ENCODE measurements around the gene CBX7. TPM values are rescaled to one million over a fixed set of nuclear protein-coding genes. Genes with fewer than 3 reads are reported as not detected.

Gene CBX7
- total and polyA plus RNA-seq, 2 of the 8 experiments (the other 6 are each of a cell fraction or from before 2014, with no cell fraction given) = 6.9 to 8.7 TPM

DNA sequence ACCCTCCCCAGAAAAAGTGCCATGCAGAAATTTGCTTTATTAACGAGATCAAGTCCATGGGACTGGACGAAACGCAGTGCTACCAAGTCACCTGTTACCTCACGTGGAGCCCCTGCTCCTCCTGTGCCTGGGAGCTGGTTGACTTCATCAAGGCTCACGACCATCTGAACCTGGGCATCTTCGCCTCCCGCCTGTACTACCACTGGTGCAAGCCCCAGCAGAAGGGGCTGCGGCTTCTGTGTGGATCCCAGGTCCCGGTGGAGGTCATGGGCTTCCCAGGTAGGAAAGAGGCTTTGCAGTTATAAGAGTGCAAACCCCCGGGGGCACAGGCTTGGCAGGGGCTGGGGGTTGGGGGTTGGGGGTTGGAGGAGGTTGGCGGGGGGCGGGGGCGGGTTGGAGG lies 51.3 kb downstream of the CBX7 start:
- no peak overlapping the region for H3K23ac ChIP-seq (ENCODE audit: insufficient read length)
- no peak overlapping the region for H3K9ac ChIP-seq (replicated peaks in 1 of 4; ENCODE audit: extremely low read depth in 1 of 4, low read depth in 3 of 4, low read length in 3 of 4)
- no peak overlapping the region for H3K4ac ChIP-seq (replicated peaks; ENCODE audit: insufficient read length, low read depth, low read length)
- peak overlapping the region; percentile 94; the same call in 1 of the 2 replicates for H2BK15ac ChIP-seq (ENCODE audit: low read length)
- ChIA-PET POLR2A (ENCODE audit: partially characterized antibody) (interaction anchor here (1.2 kb wide), 1 partner anchor 61 kb away, joined by 3 read pairs; no protein-coding TSS in a partner anchor), CTCF (ENCODE audit: partially characterized antibody) (interaction anchor here (0.6 kb wide), 1 partner anchor 48 kb away, joined by 4 read pairs; no protein-coding TSS in a partner anchor)
- peak overlapping the region; percentile 54 for H2BK120ac ChIP-seq (replicated peaks; ENCODE audit: low read depth, low read length)
- peak overlapping the region; percentile 59 for H4K5ac ChIP-seq (ENCODE audit: insufficient read length, low read depth, low read length)
- WGBS, 2 experiments (ENCODE audit: extremely low coverage in 1 of 2, insufficient coverage in 1 of 2, insufficient read length in 1 of 2, insufficient replicate concordance in 2 of 2, low coverage in 1 of 2, low lambda C conversion rate in 2 of 2, missing lambda C conversion rate in 1 of 2) = 79% methylated on average over 9 of the region's 13 CpGs; no CpG with 5 or more reads in 1 of the 2 experiments
- no peak overlapping the region for H4K8ac ChIP-seq (ENCODE audit: extremely low read depth, insufficient read depth, low read length)
- no peak overlapping the region for H3K56ac ChIP-seq (replicated peaks; ENCODE audit: insufficient read length, low read depth, low read length)
- no peak overlapping the region for H3K14ac ChIP-seq (ENCODE audit: insufficient read length)
- no peaks in the 10 kb centered on the region for H3K79me1 ChIP-seq (ENCODE audit: low read depth, low read length)
- 0 out of 2 replicates have a peak overlapping the region, but pooled peaks have one; percentile 29 for H2BK20ac ChIP-seq (ENCODE audit: low read length)
- peak overlapping the region; percentile 30; the same call in 1 of the 2 replicates for H2AFZ ChIP-seq (ENCODE audit: low read length)
- H3K23me2 ChIP-seq (ENCODE audit: low read depth, low read length) = no peaks in the 10 kb centered on the region
- H2AK5ac ChIP-seq (ENCODE audit: low read depth, low read length) = no peak overlapping the region
- peak overlapping the region; percentile 97 for H4K91ac ChIP-seq (replicated peaks; ENCODE audit: insufficient read length, low read length)
- no peak overlapping the region for H2BK5ac ChIP-seq (ENCODE audit: low read depth, low read length)
- no peaks in the 10 kb centered on the region for H3K27me3 ChIP-seq (replicated peaks in 1 of 4; ENCODE audit: control insufficient read depth in 3 of 4, extremely low read depth in 1 of 4, insufficient read depth in 3 of 4, low read length in 3 of 4)
- H3K18ac ChIP-seq (ENCODE audit: extremely low read depth, low read length) = no peak overlapping the region
- H2BK12ac ChIP-seq (ENCODE audit: low read depth, low read length) = peak overlapping the region; percentile 55; the same call in 1 of the 2 replicates
- H3K4me1 ChIP-seq (replicated peaks in 1 of 4; ENCODE audit: control insufficient read depth in 3 of 4, insufficient read depth in 4 of 4, low read length in 3 of 4) = peaks cover 0 to 24% (median 9%) of the 10 kb centered on the region in 4 experiments; a peak in 6 of 7 replicates
- no peaks in the 10 kb centered on the region for H3K9me3 ChIP-seq (ENCODE audit: insufficient read depth in 2 of 2, low read depth in 1 of 2, low read length in 1 of 2)
- TF ChIP-seq, protein P1, sequence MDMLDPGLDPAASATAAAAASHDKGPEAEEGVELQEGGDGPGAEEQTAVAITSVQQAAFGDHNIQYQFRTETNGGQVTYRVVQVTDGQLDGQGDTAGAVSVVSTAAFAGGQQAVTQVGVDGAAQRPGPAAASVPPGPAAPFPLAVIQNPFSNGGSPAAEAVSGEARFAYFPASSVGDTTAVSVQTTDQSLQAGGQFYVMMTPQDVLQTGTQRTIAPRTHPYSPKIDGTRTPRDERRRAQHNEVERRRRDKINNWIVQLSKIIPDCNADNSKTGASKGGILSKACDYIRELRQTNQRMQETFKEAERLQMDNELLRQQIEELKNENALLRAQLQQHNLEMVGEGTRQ (IDR thresholded peaks at IDR 0.05; ENCODE audit: low read length) = no peak
- TF ChIP-seq EGR1 (IDR thresholded peaks at IDR 0.05; ENCODE audit: borderline replicate concordance, low read depth, low read length) (no peak), POU5F1 (IDR thresholded peaks at IDR 0.05; ENCODE audit: low read depth, low read length) (no peak), CHD1 (IDR thresholded peaks at IDR 0.05; ENCODE audit: low read depth, low read length) (no peak), CREB1 (IDR thresholded peaks at IDR 0.05) (no peak), SRF (IDR thresholded peaks at IDR 0.05; ENCODE audit: low read depth, low read length) (no peak), RXRA (IDR thresholded peaks at IDR 0.05; ENCODE audit: insufficient read depth, low read depth, low read length) (no peak), SUZ12 (IDR thresholded peaks at IDR 0.05; ENCODE audit: low read length) (no peak), ZNF274 (IDR thresholded peaks at IDR 0.05; ENCODE audit: borderline replicate concordance, extremely low read depth, low read length) (no peak), TCF12 (IDR thresholded peaks at IDR 0.05; ENCODE audit: low read depth, low read length) (no peak), KDM1A (IDR thresholded peaks at IDR 0.05; ENCODE audit: borderline replicate concordance, low read length) (no peak), SP2 (IDR thresholded peaks at IDR 0.05; ENCODE audit: low read length) (no peak), RFX5 (IDR thresholded peaks at IDR 0.05; ENCODE audit: borderline replicate concordance, low read depth, low read length) (no peak)
- TF ChIP-seq, protein P2, sequence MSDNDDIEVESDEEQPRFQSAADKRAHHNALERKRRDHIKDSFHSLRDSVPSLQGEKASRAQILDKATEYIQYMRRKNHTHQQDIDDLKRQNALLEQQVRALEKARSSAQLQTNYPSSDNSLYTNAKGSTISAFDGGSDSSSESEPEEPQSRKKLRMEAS (IDR thresholded peaks at IDR 0.05) = no peak
- H3K4me2 ChIP-seq (ENCODE audit: insufficient read depth in 1 of 2, low read depth in 2 of 2, low read length in 2 of 2) = 0 out of 4 replicates have a peak overlapping the region, but pooled peaks of 1 of the 2 experiments have one; percentile 20
- H3K27ac ChIP-seq (ENCODE audit: low read depth, low read length) = no peak overlapping the region
- DNase-seq (ENCODE audit: low read depth in 1 of 2, low spot score in 2 of 2) (no peak), FAIRE-seq (no peak)
- no peaks in the 10 kb centered on the region for H3K79me2 ChIP-seq (ENCODE audit: control insufficient read depth in 1 of 2, insufficient read depth in 2 of 2, low read length in 2 of 2)
- H4K20me1 ChIP-seq (replicated peaks in 1 of 2; ENCODE audit: control insufficient read depth in 1 of 2, insufficient read depth in 2 of 2, low read length in 2 of 2) = no peaks in the 10 kb centered on the region
- H3K4me3 ChIP-seq (ENCODE audit: extremely low read depth in 1 of 4, insufficient read depth in 2 of 4, low read depth in 3 of 4, low read length in 4 of 4) = no peak overlapping the region
- no peaks in the 10 kb centered on the region for H3K36me3 ChIP-seq (ENCODE audit: control insufficient read depth in 2 of 4, insufficient read depth in 4 of 4, low read length in 3 of 4)
